ENCODE data around the gene SYNE2.

SYNE2 gene

GRCh38 chr14:63956326-63956725 lies 103.5 kb downstream of the SYNE2 start:
- no peaks in the 10 kb centered on the region for H3K4me1 ChIP-seq
- no peaks in the 10 kb centered on the region for H3K9me3 ChIP-seq
- no peak overlapping the region for H3K4me3 ChIP-seq (ENCODE audit: low read depth, low read length)
- H3K27me3 ChIP-seq: no peaks in the 10 kb centered on the region
- DNase-seq: no peak
- H3K36me3 ChIP-seq: no peaks in the 10 kb centered on the region; the same call in 1 of the 2 replicates
- TF ChIP-seq CTCF (IDR thresholded peaks at IDR 0.05; ENCODE audit: low read depth, low read length): no peak

GRCh38 chr14:63960926-63961567 lies 108.2 kb downstream of the SYNE2 start:
- no peak for TF ChIP-seq CTCF (IDR thresholded peaks at IDR 0.05; ENCODE audit: low read depth, low read length)
- H3K4me3 ChIP-seq (ENCODE audit: low read depth, low read length): no peak overlapping the region
- no peak for DNase-seq
- H3K36me3 ChIP-seq: no peaks in the 10 kb centered on the region
- no peaks in the 10 kb centered on the region for H3K4me1 ChIP-seq
- no peaks in the 10 kb centered on the region for H3K27me3 ChIP-seq
- no peaks in the 10 kb centered on the region for H3K9me3 ChIP-seq

GRCh38 chr14:63962906-63963305 lies 110.1 kb downstream of the SYNE2 start:
- TF ChIP-seq CTCF (IDR thresholded peaks at IDR 0.05; ENCODE audit: low read depth, low read length): no peak

GRCh38 chr14:63963439-63963838 lies 110.6 kb downstream of the SYNE2 start:
- Histone ChIP-seq H3K27me3 (no peaks in the 10 kb centered on the region), H3K4me3 (ENCODE audit: low read depth, low read length) (no peak overlapping the region), H3K36me3 (no peaks in the 10 kb centered on the region), H3K9me3 (no peaks in the 10 kb centered on the region), H3K4me1 (no peaks in the 10 kb centered on the region)
- TF ChIP-seq CTCF (IDR thresholded peaks at IDR 0.05; ENCODE audit: low read depth, low read length): no peak
- DNase-seq: no peak

More at GRCh38 chr14:63962906-63963305, 110.1 kb downstream of the SYNE2 start:
- H3K36me3 ChIP-seq: no peaks in the 10 kb centered on the region
- DNase-seq: no peak
- H3K9me3 ChIP-seq: no peaks in the 10 kb centered on the region
- H3K4me3 ChIP-seq (ENCODE audit: low read depth, low read length): no peak overlapping the region
- no peaks in the 10 kb centered on the region for H3K27me3 ChIP-seq
- H3K4me1 ChIP-seq: no peaks in the 10 kb centered on the region

- H3K27me3 ChIP-seq: no peaks in the 10 kb centered on the region
- no peak for DNase-seq
- H3K4me1 ChIP-seq: no peaks in the 10 kb centered on the region
- no peaks in the 10 kb centered on the region for H3K36me3 ChIP-seq
- no peaks in the 10 kb centered on the region for H3K9me3 ChIP-seq
- no peak overlapping the region for H3K4me3 ChIP-seq (ENCODE audit: low read depth, low read length)
- no peak for TF ChIP-seq CTCF (IDR thresholded peaks at IDR 0.05; ENCODE audit: low read depth, low read length)
Measured at GRCh38 chr14:63964113-63964512, 111.3 kb downstream of the SYNE2 start.

GRCh38 chr14:63966407-63966806 lies 113.6 kb downstream of the SYNE2 start:
- Histone ChIP-seq H3K36me3 (no peaks in the 10 kb centered on the region), H3K4me3 (ENCODE audit: low read depth, low read length) (no peak overlapping the region), H3K9me3 (no peaks in the 10 kb centered on the region), H3K4me1 (no peaks in the 10 kb centered on the region), H3K27me3 (no peaks in the 10 kb centered on the region)
- DNase-seq: no peak
- TF ChIP-seq CTCF (IDR thresholded peaks at IDR 0.05; ENCODE audit: low read depth, low read length): no peak
